HepG2 (cell line): Measurements from ENCODE around the gene LRRC10B. TPM values are rescaled to one million over a fixed set of nuclear protein-coding genes. Genes with fewer than 3 reads are reported as not detected.

Experiments
- ATAC-seq: fragments of 200-7000 bp; cut with Tn5 transposase; 3 replicates; pipeline ENCODE4 v1.9.1; 2020; ENCODE audit warnings: mild to moderate bottlenecking, moderate library complexity
- BruUV-seq: library from RNA; stranded (reverse); fragments of 400-500 nt; replicated peaks from 2 replicates; lab custom pipeline; 2021; lab: Mats Ljungman, UMichigan
- CTCF ChIA-PET: fragments of 300-600 bp; formaldehyde crosslinking; extraction: SDS; loops from one replicate; lab custom pipeline; 2021; ENCODE audit warnings: low total read pairs, inconsistent platforms, low intra/inter-chr PET ratio; lab: Yijun Ruan, JAX
- POLR2A ChIA-PET: fragments of 350-600 bp; sonication (Branson Sonifier 250); formaldehyde crosslinking; loops from one replicate; lab custom pipeline; 2020; ENCODE audit warnings: antibody characterized with exemption, inconsistent platforms; lab: Yijun Ruan, JAX
- DNase-seq: peaks from one replicate; pipeline ENCODE4 v3.0.0-alpha.2; 2015; ENCODE audit warnings: low spot score
- FAIRE-seq: peaks from 3 replicates; lab custom pipeline; 2011; peaks lifted over from hg19 to GRCh38; lab: Jason Lieb, UNC
- H2AFZ ChIP-seq: one replicate; pipeline ENCODE4 v1.6.1; 2011; ENCODE audit warnings: low read length, inconsistent platforms
- H3K27ac ChIP-seq: fragments of 300-600 bp; 3 replicates; pipeline ENCODE4 v1.8.0; 2011; ENCODE audit warnings: mixed run types, mild to moderate bottlenecking, mixed read lengths, low read length, inconsistent platforms; ENCODE audit not compliant: insufficient read depth; ENCODE audit errors: extremely low read length
- H3K27me3 ChIP-seq, 2 experiments: fragments of 200-600 bp in 1 of 2; 2 replicates in 1 of 2; 3 replicates in 1 of 2; pipeline versions ENCODE4 v1.6.0 to v1.8.0; 2011; ENCODE audit warnings: low read length in 2 of 2, mild to moderate bottlenecking in 2 of 2, moderate library complexity in 2 of 2, inconsistent platforms in 1 of 2; ENCODE audit not compliant: insufficient read depth in 2 of 2, control insufficient read depth in 1 of 2
- H3K36me3 ChIP-seq, 2 experiments: fragments of 200-600 bp in 1 of 2; replicated peaks in 1 of 2; 2 replicates in 1 of 2; 3 replicates in 1 of 2; pipeline versions ENCODE4 v1.5.1 to v1.8.0; 2011; ENCODE audit warnings: low read length in 2 of 2, inconsistent platforms in 1 of 2; ENCODE audit not compliant: insufficient read depth in 2 of 2, control insufficient read depth in 1 of 2
- H3K4me1 ChIP-seq: 2 replicates; pipeline ENCODE4 v1.5.1; 2012; ENCODE audit warnings: low read length, inconsistent platforms; ENCODE audit not compliant: insufficient read depth
- H3K4me2 ChIP-seq: 2 replicates; pipeline ENCODE4 v1.6.0; 2011; ENCODE audit warnings: low read depth, low read length, inconsistent platforms
- H3K4me3 ChIP-seq, 3 experiments: fragments of 200-600 bp in 1 of 3; sonication (generic), shearing (Covaris generic) in 1 of 3; replicated peaks in 1 of 3; 2 replicates each; pipeline ENCODE4 v1.5.1; 2011 to 2016; ENCODE audit warnings: low read length in 3 of 3, inconsistent platforms in 2 of 3, low read depth in 2 of 3, mild to moderate bottlenecking in 2 of 3, control low read depth in 1 of 3, mixed read lengths in 1 of 3; ENCODE audit not compliant: insufficient read depth in 1 of 3
- H3K79me2 ChIP-seq: one replicate; pipeline ENCODE4 v1.6.1; 2011; ENCODE audit warnings: low read length, inconsistent platforms; ENCODE audit not compliant: insufficient read depth
- H3K9ac ChIP-seq: 2 replicates; pipeline ENCODE4 v1.6.0; 2011; ENCODE audit warnings: mild to moderate bottlenecking, low read depth, low read length, inconsistent platforms; ENCODE audit not compliant: insufficient read depth
- H3K9me3 ChIP-seq: 2 replicates; pipeline ENCODE4 v1.5.1; 2012; ENCODE audit warnings: mild to moderate bottlenecking, low read length
- H4K20me1 ChIP-seq: 2 replicates; pipeline ENCODE4 v1.6.0; 2011; ENCODE audit warnings: inconsistent platforms, mild to moderate bottlenecking, low read length, moderate library complexity; ENCODE audit not compliant: insufficient read depth
- MBNL3 ChIP-seq: fragments of 250-450 bp; sonication (Bioruptor Pico); conservative IDR thresholded peaks from 2 replicates; pipeline ENCODE4 v1.8.0; 2022; ENCODE audit warnings: mild to moderate bottlenecking, inconsistent platforms
- MEF2D ChIP-seq: sonication (generic); formaldehyde crosslinking; IDR thresholded peaks from 2 replicates; pipeline ENCODE4 v1.5.1; 2020; ENCODE audit warnings: mild to moderate bottlenecking, missing genetic modification reagents
- NCOA2 ChIP-seq: sonication (generic); formaldehyde crosslinking; IDR thresholded peaks from 2 replicates; pipeline ENCODE4 v1.8.0; 2022; ENCODE audit warnings: inconsistent platforms
- NFIB ChIP-seq: sonication (generic); formaldehyde crosslinking; IDR thresholded peaks from 2 replicates; pipeline ENCODE4 v1.9.0; 2021; ENCODE audit warnings: missing genetic modification reagents, mild to moderate bottlenecking, borderline replicate concordance
- SNAPC4 ChIP-seq: sonication (generic); formaldehyde crosslinking; IDR thresholded peaks from 2 replicates; pipeline ENCODE4 v1.4.0; 2020; ENCODE audit warnings: mild to moderate bottlenecking, missing genetic modification reagents
- SNRNP70 ChIP-seq: fragments of 200-400 bp; formaldehyde crosslinking; IDR thresholded peaks from 2 replicates; pipeline ENCODE4 v1.6.1; 2017; ENCODE audit warnings: mild to moderate bottlenecking, low read depth, low read length, moderate library complexity
- TRAFD1 ChIP-seq: sonication (generic); formaldehyde crosslinking; IDR thresholded peaks from 2 replicates; pipeline ENCODE4 v1.5.1; 2020; ENCODE audit warnings: missing genetic modification reagents, mild to moderate bottlenecking, borderline replicate concordance
- ZBED4 ChIP-seq: sonication (generic); formaldehyde crosslinking; IDR thresholded peaks from 2 replicates; pipeline ENCODE4 v1.4.0; 2020; ENCODE audit warnings: missing genetic modification reagents, borderline replicate concordance
- ZFP37 ChIP-seq: sonication (generic); formaldehyde crosslinking; IDR thresholded peaks from 2 replicates; pipeline ENCODE4 v1.4.0; 2020; ENCODE audit warnings: missing genetic modification reagents, borderline replicate concordance
- ZFYVE20 ChIP-seq: sonication (generic); formaldehyde crosslinking; IDR thresholded peaks from 2 replicates; pipeline ENCODE4 v1.8.0; 2023; ENCODE audit warnings: low read depth, mild to moderate bottlenecking, moderate library complexity, missing genetic modification reagents, borderline replicate concordance
- WGBS: methylation state at CpG from one replicate; pipeline ENCODE4 v1.1.6; 2017; ENCODE audit warnings: low lambda C conversion rate; 5-methylcytosine and 5-hydroxymethylcytosine counted together
- in situ Hi-C: cut with HindIII; loops from 2 replicates; pipeline ENCODE4 v1.10.0; 2017; ENCODE audit warnings: low pct_unique_long_range_greater_than_20kb; ENCODE audit not compliant: extremely low pct_ligation_motif_present
- intact Hi-C: fragments of 100-400 bp; cut with micrococcal nuclease; formaldehyde crosslinking; loops from one replicate; pipeline ENCODE4 v1.10.0; 2022; ENCODE audit not compliant: unreplicated experiment
- polyA plus RNA-seq, 8 experiments: library from polyadenylated mRNA; depleted of rRNA in 3 of 8; stranded (reverse) in 7 of 8; unstranded in 1 of 8; fragments of >200 nt; fragmentation: Illumina TruSeq in 4 of 8; extraction: Trizol in 4 of 8; gene quantifications; 2 replicates each; pipeline versions ENCODE4 v1.2.1 to v1.2.3, GENCODE V29; 2011 to 2016; ENCODE audit warnings: low read depth in 4 of 8, missing spikeins in 1 of 8, mixed read lengths in 1 of 8; ENCODE audit not compliant: insufficient read depth in 1 of 8
- total RNA-seq, 5 experiments: library from RNA; depleted of rRNA; stranded (reverse); fragments of >200 nt; fragmentation: Illumina TruSeq; extraction: Trizol; gene quantifications; 2 replicates each; pipeline ENCODE4 v1.2.3, GENCODE V29; 2016; ENCODE audit warnings: low read depth in 1 of 5
- TF ChIP-seq, protein P1 (sequence below): sonication (generic); formaldehyde crosslinking; conservative IDR thresholded peaks from 2 replicates; pipeline ENCODE4 v1.8.0; 2022; ENCODE audit warnings: missing genetic modification reagents

LRRC10B gene
- total and polyA plus RNA-seq, 2 of the 13 experiments (the other 11 are each of a cell fraction or from before 2014, with no cell fraction given): not detected

DNA sequence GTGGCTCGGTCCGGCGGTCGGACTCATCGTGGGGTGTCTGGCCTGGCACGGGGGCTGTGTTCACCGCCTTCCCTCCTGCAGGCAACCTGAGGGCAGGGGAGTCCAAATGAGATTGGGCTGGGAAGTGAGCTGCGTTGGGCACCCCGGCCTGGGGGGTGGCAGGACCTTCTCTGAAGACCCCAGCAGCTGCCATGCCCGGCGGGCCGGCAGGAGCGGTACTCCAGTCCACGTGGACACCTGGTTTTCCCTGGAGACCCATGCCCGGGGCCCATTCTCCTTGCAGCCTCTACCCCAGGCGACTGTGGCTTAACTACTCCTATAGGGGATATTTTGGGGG is 24.5 kb downstream of the LRRC10B start:
- Histone ChIP-seq H3K27ac (no peak overlapping the region), H3K4me2 (no peak overlapping the region; the same call in 1 of the 2 replicates), H3K36me3 (no peaks in the 10 kb centered on the region), H3K4me1 (peaks cover 42% of the 10 kb centered on the region), H3K4me3 (no peak overlapping the region), H3K9me3 (no peaks in the 10 kb centered on the region), H2AFZ (no peak overlapping the region), H4K20me1 (no peaks in the 10 kb centered on the region), H3K79me2 (no peaks in the 10 kb centered on the region), H3K9ac (no peak overlapping the region), H3K27me3 (peaks cover 0 to 6% of the 10 kb centered on the region in 2 experiments; a peak in 1 of 5 replicates)
- in situ Hi-C loops: loop anchor here (5.0 kb wide), 1 partner anchor 104 kb away; no protein-coding TSS in a partner anchor
- CTCF ChIA-PET: no interaction called here
- POLR2A ChIA-PET: no interaction called here
- BruUV-seq: no TSS peak
- TF ChIP-seq, protein P1, sequence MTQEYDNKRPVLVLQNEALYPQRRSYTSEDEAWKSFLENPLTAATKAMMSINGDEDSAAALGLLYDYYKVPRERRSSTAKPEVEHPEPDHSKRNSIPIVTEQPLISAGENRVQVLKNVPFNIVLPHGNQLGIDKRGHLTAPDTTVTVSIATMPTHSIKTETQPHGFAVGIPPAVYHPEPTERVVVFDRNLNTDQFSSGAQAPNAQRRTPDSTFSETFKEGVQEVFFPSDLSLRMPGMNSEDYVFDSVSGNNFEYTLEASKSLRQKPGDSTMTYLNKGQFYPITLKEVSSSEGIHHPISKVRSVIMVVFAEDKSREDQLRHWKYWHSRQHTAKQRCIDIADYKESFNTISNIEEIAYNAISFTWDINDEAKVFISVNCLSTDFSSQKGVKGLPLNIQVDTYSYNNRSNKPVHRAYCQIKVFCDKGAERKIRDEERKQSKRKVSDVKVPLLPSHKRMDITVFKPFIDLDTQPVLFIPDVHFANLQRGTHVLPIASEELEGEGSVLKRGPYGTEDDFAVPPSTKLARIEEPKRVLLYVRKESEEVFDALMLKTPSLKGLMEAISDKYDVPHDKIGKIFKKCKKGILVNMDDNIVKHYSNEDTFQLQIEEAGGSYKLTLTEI (CRISPR knock-in tag): no peak
- no peak for TF ChIP-seq ZBED4
- no peak for TF ChIP-seq SNRNP70
- TF ChIP-seq MEF2D: no peak
- TF ChIP-seq MBNL3 (CRISPR knock-in tag): no peak
- TF ChIP-seq ZFYVE20 (CRISPR knock-in tag): no peak
- TF ChIP-seq SNAPC4 (CRISPR knock-in tag): no peak
- no peak for TF ChIP-seq ZFP37
- no peak for TF ChIP-seq TRAFD1 (CRISPR knock-in tag)
- no peak for TF ChIP-seq NFIB (CRISPR knock-in tag)
- TF ChIP-seq NCOA2 (CRISPR knock-in tag): no peak
- DNase-seq (no peak), FAIRE-seq (no peak), ATAC-seq (no peak)
- WGBS: 96% methylated on average over 5 of the region's 16 CpGs
- intact Hi-C loops: no loop called here
